H1 (cell line): ENCODE data around the gene IL3. TPM values are rescaled to one million over a fixed set of nuclear protein-coding genes. Genes with fewer than 3 reads are reported as not detected.

Experiments
- BCL11A ChIP-seq, 2 experiments: IDR thresholded peaks; one replicate each; pipeline ENCODE4 v1.6.1; 2011; ENCODE audit warnings: low read depth in 2 of 2, low read length in 2 of 2, mild to moderate bottlenecking in 2 of 2
- CEBPB ChIP-seq: IDR thresholded peaks from 2 replicates; pipeline ENCODE4 v1.6.1; 2012; ENCODE audit warnings: low read depth, low read length
- GTF2F1 ChIP-seq: IDR thresholded peaks from 2 replicates; pipeline ENCODE4 v1.6.1; 2012; ENCODE audit warnings: low read depth, low read length, improper control_type of control experiment, borderline replicate concordance
- JUN ChIP-seq: IDR thresholded peaks from 2 replicates; pipeline ENCODE4 v1.6.1; 2011; ENCODE audit warnings: low read depth, mild to moderate bottlenecking, improper control_type of control experiment, low read length
- JUND ChIP-seq: IDR thresholded peaks from 2 replicates; pipeline ENCODE4 v1.6.1; 2011; ENCODE audit warnings: mild to moderate bottlenecking, improper control_type of control experiment, low read length
- KDM1A ChIP-seq: fragments of 200-600, 300-600 bp; sonication (generic); IDR thresholded peaks from 2 replicates; pipeline ENCODE4 v1.7.1; 2016; ENCODE audit warnings: mild to moderate bottlenecking, low read length, borderline replicate concordance
- POLR2A ChIP-seq, 2 experiments: IDR thresholded peaks; 1 replicate in 1 of 2; 2 replicates in 1 of 2; pipeline ENCODE4 v1.6.1; 2011; ENCODE audit warnings: low read depth in 2 of 2, low read length in 2 of 2, mild to moderate bottlenecking in 2 of 2; ENCODE audit errors: control extremely low read depth in 1 of 2
- RFX5 ChIP-seq: IDR thresholded peaks from 2 replicates; pipeline ENCODE4 v1.6.1; 2011; ENCODE audit warnings: low read depth, low read length, improper control_type of control experiment, borderline replicate concordance
- TBP ChIP-seq: IDR thresholded peaks from 2 replicates; pipeline ENCODE4 v1.6.1; 2011; ENCODE audit warnings: low read depth, low read length, improper control_type of control experiment
- ZNF274 ChIP-seq: IDR thresholded peaks from 2 replicates; pipeline ENCODE4 v1.7.0; 2012; ENCODE audit warnings: low read length, borderline replicate concordance; ENCODE audit errors: extremely low read depth
- polyA plus RNA-seq, 7 experiments: library from polyadenylated mRNA; depleted of rRNA in 3 of 7; stranded (reverse) in 5 of 7; unstranded in 2 of 7; fragments of >200 nt in 5 of 7; fragments of 200-250 nt in 2 of 7; gene quantifications; 1 replicate in 5 of 7; 2 replicates in 1 of 7; 4 replicates in 1 of 7; pipeline versions ENCODE4 v1.2.1 to v1.2.3, GENCODE V29; 2011 to 2013; ENCODE audit warnings: missing spikeins in 2 of 7, mixed read lengths in 2 of 7
- total RNA-seq: library from RNA; stranded (reverse); fragmentation: NEBNext Ultra II Directional; extraction: Animal tissue kit (Norgen Biotek cat#: 25700); gene quantifications from 2 replicates; pipeline ENCODE4 v1.2.1, GENCODE V29; 2021
- TF ChIP-seq, protein P1 (sequence below), 3 experiments: IDR thresholded peaks; 1 replicate in 2 of 3; 2 replicates in 1 of 3; pipeline versions ENCODE4 v1.5.1 to v1.6.1; 2011; ENCODE audit warnings: low read length in 3 of 3, mild to moderate bottlenecking in 3 of 3, inconsistent platforms in 2 of 3, low read depth in 1 of 3, moderate library complexity in 1 of 3; ENCODE audit not compliant: insufficient read depth in 1 of 3; ENCODE audit errors: control extremely low read depth in 1 of 3

Gene IL3
- total and polyA plus RNA-seq, 2 of the 8 experiments (the other 6 are each of a cell fraction or from before 2014, with no cell fraction given): not detected

- TF ChIP-seq, protein P1, sequence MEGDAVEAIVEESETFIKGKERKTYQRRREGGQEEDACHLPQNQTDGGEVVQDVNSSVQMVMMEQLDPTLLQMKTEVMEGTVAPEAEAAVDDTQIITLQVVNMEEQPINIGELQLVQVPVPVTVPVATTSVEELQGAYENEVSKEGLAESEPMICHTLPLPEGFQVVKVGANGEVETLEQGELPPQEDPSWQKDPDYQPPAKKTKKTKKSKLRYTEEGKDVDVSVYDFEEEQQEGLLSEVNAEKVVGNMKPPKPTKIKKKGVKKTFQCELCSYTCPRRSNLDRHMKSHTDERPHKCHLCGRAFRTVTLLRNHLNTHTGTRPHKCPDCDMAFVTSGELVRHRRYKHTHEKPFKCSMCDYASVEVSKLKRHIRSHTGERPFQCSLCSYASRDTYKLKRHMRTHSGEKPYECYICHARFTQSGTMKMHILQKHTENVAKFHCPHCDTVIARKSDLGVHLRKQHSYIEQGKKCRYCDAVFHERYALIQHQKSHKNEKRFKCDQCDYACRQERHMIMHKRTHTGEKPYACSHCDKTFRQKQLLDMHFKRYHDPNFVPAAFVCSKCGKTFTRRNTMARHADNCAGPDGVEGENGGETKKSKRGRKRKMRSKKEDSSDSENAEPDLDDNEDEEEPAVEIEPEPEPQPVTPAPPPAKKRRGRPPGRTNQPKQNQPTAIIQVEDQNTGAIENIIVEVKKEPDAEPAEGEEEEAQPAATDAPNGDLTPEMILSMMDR (IDR thresholded peaks at IDR 0.05; ENCODE audit: control extremely low read depth in 1 of 3, insufficient read depth in 1 of 3, low read depth in 1 of 3, low read length in 3 of 3): no peak
- no peak for TF ChIP-seq ZNF274
- no peak for TF ChIP-seq KDM1A
- no peak for TF ChIP-seq GTF2F1
- no peak for TF ChIP-seq CEBPB
- TF ChIP-seq JUND: no peak
- TF ChIP-seq RFX5: no peak
- no peak for TF ChIP-seq JUN
- no peak for TF ChIP-seq BCL11A (IDR thresholded peaks at IDR 0.05; ENCODE audit: low read depth in 2 of 2, low read length in 2 of 2)
- TF ChIP-seq POLR2A (IDR thresholded peaks at IDR 0.05; ENCODE audit: control extremely low read depth in 1 of 2, low read depth in 2 of 2, low read length in 2 of 2): no peak
- no peak for TF ChIP-seq TBP
Observed at GRCh38 chr5:132076202-132076830, 15.9 kb downstream of the IL3 start (continued).
